SK-N-MC (cell line): ENCODE data around the gene DAPK1.

Experiments used
- EZH2 ChIP-seq: fragments of 200-600 bp; sonication (generic); IDR thresholded peaks from one replicate; pipeline ENCODE4 v1.6.1; 2017; ENCODE audit warnings: antibody characterized with exemption
- POLR2AphosphoS5 ChIP-seq: IDR thresholded peaks from 2 replicates; pipeline ENCODE4 v1.6.1; 2012; ENCODE audit warnings: mild to moderate bottlenecking, low read depth, low read length, borderline replicate concordance

DNA sequence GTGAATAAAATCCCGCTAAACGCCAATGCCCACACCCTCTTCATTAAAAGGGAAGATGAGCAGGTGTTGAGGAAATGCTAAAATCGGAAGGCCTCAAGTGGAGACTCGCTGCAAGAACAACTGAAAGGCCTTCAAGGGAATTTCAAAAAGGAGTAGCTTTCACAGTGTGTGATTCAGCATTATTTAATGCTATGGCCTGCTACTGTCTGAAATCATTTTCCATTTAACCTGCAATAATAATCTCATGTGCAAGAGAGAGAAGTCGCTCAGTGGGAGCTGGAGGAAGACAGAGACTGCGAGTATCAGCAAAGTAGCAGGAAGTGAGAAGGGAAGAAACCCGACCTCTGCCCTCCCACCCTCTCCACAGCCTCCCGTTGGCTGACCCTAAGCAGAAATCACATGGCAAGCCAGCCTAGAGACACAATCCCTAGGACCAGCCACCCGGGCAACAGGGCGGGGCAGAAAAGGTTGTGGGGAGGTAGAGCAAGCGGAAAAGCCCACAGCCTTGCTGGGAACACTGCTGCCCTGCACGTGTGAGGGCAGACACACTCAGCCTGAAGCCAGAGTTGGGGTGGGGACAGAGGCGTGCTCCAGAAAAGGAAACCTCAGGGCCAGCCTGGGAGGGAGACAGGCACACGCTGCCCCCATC lies 188.3 kb downstream of the DAPK1 start:
- TF ChIP-seq EZH2 (no peak), POLR2AphosphoS5 (no peak)
